A673 (cell line): ENCODE results near the gene STPG1. TPM values are rescaled to one million over a fixed set of nuclear protein-coding genes. Genes with fewer than 3 reads are reported as not detected.

Source experiments
- BruUV-seq: library from RNA; stranded (reverse); fragments of 400-500 nt; replicated peaks from 2 replicates; lab custom pipeline; 2021; lab: Mats Ljungman, UMichigan
- CTCF ChIA-PET: fragments of 300-600 bp; sonication (Branson Sonifier 250); formaldehyde crosslinking; loops from one replicate; lab custom pipeline; 2022; ENCODE audit warnings: antibody characterized with exemption; lab: Charles Lee
- POLR2A ChIA-PET: fragments of 300-600 bp; sonication (Branson Sonifier 250); formaldehyde crosslinking; loops from one replicate; lab custom pipeline; 2022; ENCODE audit warnings: antibody characterized with exemption; ENCODE audit not compliant: low non-redundant PET; lab: Charles Lee
- DNase-seq: peaks from one replicate; pipeline ENCODE4 v3.0.0-alpha.2; 2015; ENCODE audit warnings: low spot score
- H3K27ac ChIP-seq: fragments of 200-600 bp; sonication (generic); 2 replicates; pipeline ENCODE4 v1.5.1; 2016; ENCODE audit warnings: mixed run types, low read depth, mild to moderate bottlenecking, mixed read lengths, antibody characterized with exemption, low read length; ENCODE audit not compliant: poor library complexity, severe bottlenecking
- H3K27me3 ChIP-seq: fragments of 200-600 bp; sonication (generic); replicated peaks from 2 replicates; pipeline ENCODE4 v1.6.1; 2017; ENCODE audit warnings: mixed run types, low read depth, mild to moderate bottlenecking, mixed read lengths, antibody characterized with exemption, low read length; ENCODE audit not compliant: insufficient read depth, poor library complexity
- H3K36me3 ChIP-seq: fragments of 200-600 bp; sonication (generic); 2 replicates; pipeline ENCODE4 v1.6.1; 2016; ENCODE audit warnings: mixed run types, mild to moderate bottlenecking, mixed read lengths, antibody characterized with exemption, low read length; ENCODE audit not compliant: insufficient read depth, poor library complexity, severe bottlenecking
- H3K4me1 ChIP-seq: fragments of 200-600 bp; sonication (generic); 2 replicates; pipeline ENCODE4 v1.6.1; 2017; ENCODE audit warnings: mixed run types, mild to moderate bottlenecking, mixed read lengths, antibody characterized with exemption, low read length; ENCODE audit not compliant: insufficient read depth, poor library complexity, severe bottlenecking
- H3K4me3 ChIP-seq: fragments of 200-600 bp; sonication (generic); 2 replicates; pipeline ENCODE4 v1.5.1; 2016; ENCODE audit warnings: low read depth, mixed run types, mild to moderate bottlenecking, mixed read lengths, low read length; ENCODE audit not compliant: poor library complexity, severe bottlenecking
- H3K9me3 ChIP-seq: fragments of 200-600 bp; sonication (generic); 2 replicates; pipeline ENCODE4 v1.6.1; 2016; ENCODE audit warnings: mixed run types, low read depth, mild to moderate bottlenecking, mixed read lengths, antibody characterized with exemption, low read length; ENCODE audit not compliant: poor library complexity, severe bottlenecking
- EZH2 ChIP-seq: fragments of 200-600 bp; sonication (generic); IDR thresholded peaks from 2 replicates; pipeline ENCODE4 v1.6.1; 2017; ENCODE audit warnings: borderline replicate concordance, low read depth, mild to moderate bottlenecking, mixed read lengths, antibody characterized with exemption, low read length; ENCODE audit not compliant: poor library complexity, severe bottlenecking
- intact Hi-C: fragments of 100-400 bp; cut with micrococcal nuclease; formaldehyde crosslinking; loops from one replicate; pipeline ENCODE4 v1.10.0; 2022; ENCODE audit not compliant: unreplicated experiment
- total RNA-seq: library from RNA; stranded (reverse); gene quantifications from 2 replicates; pipeline ENCODE4 v1.2.3, GENCODE V29; 2021
- TF ChIP-seq, protein P1 (sequence below): fragments of 300-800, 200-600 bp; sonication (generic); conservative IDR thresholded peaks from 2 replicates; pipeline ENCODE4 v1.5.1; 2017; ENCODE audit warnings: low read depth, mild to moderate bottlenecking, antibody characterized with exemption, low read length, moderate library complexity, mixed read lengths

Gene STPG1
- total RNA-seq, 1 experiment from 2014 or later = 7.2 TPM

- CTCF ChIA-PET = no interaction called here
- Histone ChIP-seq H3K9me3 (no peaks in the 10 kb centered on the region), H3K36me3 (no peaks in the 10 kb centered on the region), H3K27ac (no peak overlapping the region), H3K4me1 (no peaks in the 10 kb centered on the region), H3K4me3 (no peak overlapping the region), H3K27me3 (no peaks in the 10 kb centered on the region)
- no peak for DNase-seq
- no TSS peak for BruUV-seq
- no peak for TF ChIP-seq EZH2
- TF ChIP-seq, protein P1, sequence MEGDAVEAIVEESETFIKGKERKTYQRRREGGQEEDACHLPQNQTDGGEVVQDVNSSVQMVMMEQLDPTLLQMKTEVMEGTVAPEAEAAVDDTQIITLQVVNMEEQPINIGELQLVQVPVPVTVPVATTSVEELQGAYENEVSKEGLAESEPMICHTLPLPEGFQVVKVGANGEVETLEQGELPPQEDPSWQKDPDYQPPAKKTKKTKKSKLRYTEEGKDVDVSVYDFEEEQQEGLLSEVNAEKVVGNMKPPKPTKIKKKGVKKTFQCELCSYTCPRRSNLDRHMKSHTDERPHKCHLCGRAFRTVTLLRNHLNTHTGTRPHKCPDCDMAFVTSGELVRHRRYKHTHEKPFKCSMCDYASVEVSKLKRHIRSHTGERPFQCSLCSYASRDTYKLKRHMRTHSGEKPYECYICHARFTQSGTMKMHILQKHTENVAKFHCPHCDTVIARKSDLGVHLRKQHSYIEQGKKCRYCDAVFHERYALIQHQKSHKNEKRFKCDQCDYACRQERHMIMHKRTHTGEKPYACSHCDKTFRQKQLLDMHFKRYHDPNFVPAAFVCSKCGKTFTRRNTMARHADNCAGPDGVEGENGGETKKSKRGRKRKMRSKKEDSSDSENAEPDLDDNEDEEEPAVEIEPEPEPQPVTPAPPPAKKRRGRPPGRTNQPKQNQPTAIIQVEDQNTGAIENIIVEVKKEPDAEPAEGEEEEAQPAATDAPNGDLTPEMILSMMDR = no peak
- POLR2A ChIA-PET = no interaction called here
- intact Hi-C loops = no loop called here
Measured at GRCh38 chr1:24349891-24350290, 63.7 kb downstream of the STPG1 start.

GRCh38 chr1:24348196-24348595, 65.4 kb downstream of the STPG1 start:
- CTCF ChIA-PET = no interaction called here
- Histone ChIP-seq H3K4me1 (no peaks in the 10 kb centered on the region), H3K36me3 (no peaks in the 10 kb centered on the region), H3K9me3 (no peaks in the 10 kb centered on the region), H3K27me3 (no peaks in the 10 kb centered on the region), H3K4me3 (no peak overlapping the region), H3K27ac (no peak overlapping the region)
- TF ChIP-seq, protein P1 = no peak
- no peak for TF ChIP-seq EZH2
- no TSS peak for BruUV-seq
- POLR2A ChIA-PET = no interaction called here
- no peak for DNase-seq
- intact Hi-C loops = no loop called here

- no peak for DNase-seq
- ChIA-PET POLR2A (no interaction called here), CTCF (no interaction called here)
- Histone ChIP-seq H3K36me3 (no peaks in the 10 kb centered on the region), H3K4me1 (no peaks in the 10 kb centered on the region), H3K9me3 (no peaks in the 10 kb centered on the region), H3K4me3 (no peak overlapping the region), H3K27ac (no peak overlapping the region), H3K27me3 (no peaks in the 10 kb centered on the region)
- intact Hi-C loops = no loop called here
- TF ChIP-seq, protein P1 = no peak
- TF ChIP-seq EZH2 = no peak
- no TSS peak for BruUV-seq
Measured at GRCh38 chr1:24347159-24347934, 66.2 kb downstream of the STPG1 start.
